IPS-NIHi11 (cell line): Measurements from ENCODE around the gene THRA.
A peak's percentile ranks its signal among the peaks of the same experiment; 100 is the strongest.

Source experiments
- DNase-seq: peaks from one replicate; pipeline ENCODE4 v3.0.0; 2012; ENCODE audit warnings: mixed read lengths, low spot score

THRA gene

DNA sequence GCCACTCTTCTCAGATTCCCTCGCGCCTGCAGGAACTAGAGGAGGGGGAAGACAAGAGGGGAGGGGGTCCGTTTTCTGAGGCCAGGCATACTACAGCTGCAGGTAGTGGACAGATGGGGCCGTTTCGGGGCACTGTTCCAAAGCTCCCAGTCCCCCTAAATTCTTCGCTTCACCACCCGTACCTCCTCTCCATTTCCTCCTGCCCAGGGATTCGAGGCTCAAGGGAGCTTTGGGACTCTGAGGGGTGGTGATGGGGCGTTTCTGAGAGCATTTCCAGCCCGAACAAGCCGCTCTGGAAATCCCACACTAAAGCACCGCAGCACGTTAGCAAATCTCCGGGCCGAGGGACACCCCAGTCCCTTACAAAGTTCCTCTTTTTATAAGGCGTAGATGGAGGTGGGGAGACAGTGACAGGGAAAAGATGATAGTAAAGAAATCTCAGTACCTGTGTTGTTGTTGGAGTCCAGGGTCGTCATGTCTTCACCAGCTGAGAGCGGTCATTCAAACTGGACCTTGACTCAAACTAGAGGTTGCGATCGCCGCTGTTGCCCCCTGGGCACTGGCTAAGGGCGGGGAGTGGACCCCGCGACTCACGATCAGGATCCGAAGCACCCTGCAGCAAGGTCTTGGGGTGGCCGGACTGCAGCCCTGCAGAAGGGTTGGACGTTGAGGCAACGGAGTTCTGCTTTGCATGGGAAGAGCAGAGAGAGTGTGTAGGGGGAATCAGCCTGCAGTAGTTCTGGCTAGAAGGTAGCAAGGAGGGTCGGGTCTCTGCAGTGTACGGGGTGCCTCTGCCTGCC, 37.1 kb downstream of the THRA start:
- no peak for DNase-seq

DNA sequence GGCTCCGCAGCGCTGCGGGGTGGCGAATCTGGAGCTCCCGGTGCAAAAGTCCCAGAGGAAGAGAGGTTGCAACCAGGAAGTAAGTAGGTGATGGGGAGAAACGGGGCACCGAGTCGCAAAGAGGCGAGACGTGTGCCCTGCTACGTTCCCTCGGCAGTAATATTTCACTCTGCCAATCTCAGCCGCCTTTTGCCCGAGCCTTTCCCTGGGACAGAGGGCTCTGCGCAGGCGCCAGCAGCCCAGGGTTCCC, 37.6 kb downstream of the THRA start, which contains the start of gene NR1D1:
TSS of gene NR1D1 (minus strand) at position 171 of the 250 bp plus-strand sequence. CDS start 495 bp downstream, outside the sequence.
- DNase-seq = no peak

DNA sequence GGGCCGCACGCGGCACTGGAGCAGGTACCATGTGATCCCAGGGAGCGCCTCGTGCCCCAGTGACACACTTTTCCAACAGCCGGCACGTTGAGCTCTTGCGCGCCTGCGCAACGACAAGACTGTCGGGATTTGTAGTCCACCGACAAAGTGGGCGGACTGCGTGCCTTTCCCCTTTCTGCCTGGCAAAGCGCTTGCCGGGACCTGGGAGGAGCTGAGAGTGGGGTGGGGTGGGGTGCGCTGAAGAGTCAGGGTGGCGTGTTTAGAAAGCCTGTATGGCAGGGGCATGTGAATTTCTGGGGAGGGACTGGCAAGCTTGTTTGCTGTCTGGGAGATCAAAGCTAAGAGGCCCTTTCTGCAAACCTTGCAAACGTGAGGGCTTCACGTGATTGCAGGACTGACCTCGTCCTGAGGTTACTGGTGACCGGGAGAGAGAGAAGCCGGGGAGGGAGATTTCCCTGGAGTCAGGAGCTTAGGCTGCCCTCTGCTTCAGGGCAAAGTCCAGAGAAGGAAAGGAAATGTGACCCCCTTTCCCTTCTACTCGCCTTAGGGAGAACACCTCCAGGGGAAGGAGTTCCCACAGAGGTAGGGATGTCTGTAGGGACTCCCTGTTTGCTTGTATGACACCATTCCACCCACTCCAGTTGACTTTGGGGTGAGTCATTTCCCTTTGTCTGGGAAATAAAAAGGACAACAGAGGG, 38.1 kb downstream of the THRA start:
- DNase-seq = peak; percentile 94

DNA sequence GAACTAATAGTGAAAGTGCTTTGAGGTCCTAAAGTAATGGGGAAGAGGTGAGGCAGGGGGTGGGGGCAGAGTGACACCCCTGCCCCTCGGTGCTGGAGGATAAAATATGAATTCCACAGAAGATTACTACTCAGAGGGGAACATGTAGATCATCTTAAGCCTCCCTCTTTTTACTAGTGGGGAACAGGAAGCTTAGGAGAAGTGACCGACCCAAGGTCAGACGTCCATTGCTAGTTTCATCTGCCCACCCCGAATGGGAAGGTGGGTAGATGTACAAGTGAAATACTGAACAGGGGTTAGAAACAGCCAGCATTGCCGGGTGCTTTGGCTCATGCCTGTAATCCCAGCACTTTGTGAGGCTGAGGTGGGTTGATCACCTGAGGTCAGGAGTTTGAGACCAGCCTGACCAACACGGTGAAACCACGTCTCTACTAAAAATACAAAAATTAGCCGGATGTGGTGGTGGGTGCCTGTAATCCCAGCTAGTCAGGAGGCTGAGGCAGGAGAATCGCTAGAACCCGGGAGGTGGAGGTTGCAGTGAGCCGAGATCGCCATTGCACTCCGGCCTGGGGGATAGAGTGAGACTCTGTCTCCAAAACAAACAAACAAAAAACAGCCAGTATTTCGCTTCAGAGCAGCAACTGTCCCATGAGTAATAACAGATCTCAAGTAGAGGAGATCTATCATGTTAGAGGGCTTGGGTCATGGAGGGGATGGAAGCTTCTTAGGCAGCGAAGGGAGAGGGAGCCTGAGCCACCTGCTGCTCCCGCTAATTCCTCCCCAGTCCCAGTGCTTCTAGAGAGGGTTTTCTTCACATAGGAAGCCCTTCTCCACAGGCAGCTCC, 38.8 kb downstream of the THRA start:
- no peak for DNase-seq

DNA sequence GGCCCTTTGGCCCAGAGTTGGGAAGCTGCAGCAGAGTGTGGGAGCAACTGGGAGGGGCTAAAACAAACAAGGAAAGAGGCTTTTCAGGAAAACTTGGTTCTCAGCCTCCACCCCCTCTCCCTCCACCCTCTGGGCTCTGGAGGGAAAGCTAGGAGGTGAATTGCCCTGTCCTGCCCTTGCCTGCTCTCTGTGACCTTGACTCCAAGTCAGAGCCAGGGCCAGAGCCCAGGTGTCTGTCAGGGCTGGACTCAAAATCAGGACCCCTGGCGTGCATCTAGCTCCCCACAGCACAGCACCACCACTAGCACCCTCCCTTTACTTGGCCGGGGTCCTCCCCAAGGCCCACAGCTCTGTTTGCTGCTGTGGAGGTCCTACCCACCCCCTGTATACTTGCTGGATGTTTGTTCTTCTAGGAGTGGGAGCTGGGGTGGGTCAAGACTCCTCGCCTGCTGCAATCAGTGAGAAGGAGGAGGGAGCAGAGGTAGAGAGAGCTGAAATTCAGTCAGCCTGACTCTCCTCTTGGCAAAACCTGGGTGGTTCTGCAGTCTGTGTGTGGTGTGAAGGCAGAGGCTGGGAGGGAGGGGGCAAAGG, 40.4 kb downstream of the THRA start:
- DNase-seq = no peak

DNA sequence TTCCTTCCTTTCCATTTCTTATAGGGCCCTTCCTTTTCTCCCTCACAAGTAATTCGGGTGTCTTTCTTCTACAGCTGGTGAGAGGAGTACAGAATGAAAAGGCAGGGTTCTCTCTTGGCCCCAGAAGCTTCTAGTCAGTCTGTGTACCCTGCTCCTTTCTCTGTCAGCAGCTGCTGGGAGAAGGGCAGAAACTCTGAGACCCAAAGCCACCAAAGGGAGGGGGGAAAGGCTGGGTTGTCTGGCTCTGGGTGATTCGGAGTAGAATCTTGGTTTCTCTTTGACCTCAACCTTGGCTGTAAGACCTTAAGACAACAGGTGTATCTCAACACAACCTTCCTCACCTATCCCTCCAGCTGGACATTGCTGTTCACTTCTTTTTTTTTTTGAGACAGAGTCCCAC, 40.9 kb downstream of the THRA start:
- no peak for DNase-seq

DNA sequence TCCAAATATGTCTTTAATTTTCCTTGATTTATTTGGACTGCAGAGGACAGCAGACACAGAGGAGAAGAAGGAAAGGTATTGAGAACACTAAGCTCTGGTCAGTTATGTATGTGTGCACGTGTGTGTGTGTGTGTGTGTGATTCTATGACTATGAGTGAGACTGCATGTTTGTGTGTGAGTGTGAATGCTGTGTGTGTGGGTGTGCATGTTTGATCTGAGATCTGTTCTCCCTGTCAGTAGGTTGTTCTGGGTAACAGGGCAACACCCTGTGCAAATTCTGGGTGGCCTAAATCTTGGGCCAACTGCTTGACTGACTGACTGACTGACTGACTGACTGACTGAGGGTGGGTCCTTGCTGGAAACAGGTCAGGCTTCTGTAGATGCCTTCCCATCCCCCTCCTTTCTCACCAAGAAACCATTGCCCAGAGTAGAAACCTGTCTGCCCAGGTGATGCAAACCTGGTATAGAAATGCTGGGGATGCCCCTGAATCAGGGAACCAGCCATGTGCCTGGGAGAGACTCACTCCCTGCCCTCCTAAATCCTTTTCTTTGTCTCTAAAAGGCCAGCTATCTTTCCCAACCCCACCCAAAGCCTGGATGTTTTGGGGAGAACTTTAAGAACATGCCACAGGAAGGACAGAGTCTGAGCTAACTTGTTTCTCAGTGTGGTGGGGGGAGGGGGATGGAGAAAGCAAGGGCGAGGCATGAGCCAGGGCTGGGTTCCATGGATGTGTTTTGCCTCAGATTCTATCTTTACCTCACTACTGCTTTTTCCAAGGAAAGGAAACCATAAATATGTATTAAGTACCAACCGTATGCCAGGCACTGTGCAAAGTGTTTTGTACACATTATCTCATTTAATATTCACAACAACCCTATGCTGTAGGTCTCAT, 42.1 kb downstream of the THRA start:
- no peak for DNase-seq

DNA sequence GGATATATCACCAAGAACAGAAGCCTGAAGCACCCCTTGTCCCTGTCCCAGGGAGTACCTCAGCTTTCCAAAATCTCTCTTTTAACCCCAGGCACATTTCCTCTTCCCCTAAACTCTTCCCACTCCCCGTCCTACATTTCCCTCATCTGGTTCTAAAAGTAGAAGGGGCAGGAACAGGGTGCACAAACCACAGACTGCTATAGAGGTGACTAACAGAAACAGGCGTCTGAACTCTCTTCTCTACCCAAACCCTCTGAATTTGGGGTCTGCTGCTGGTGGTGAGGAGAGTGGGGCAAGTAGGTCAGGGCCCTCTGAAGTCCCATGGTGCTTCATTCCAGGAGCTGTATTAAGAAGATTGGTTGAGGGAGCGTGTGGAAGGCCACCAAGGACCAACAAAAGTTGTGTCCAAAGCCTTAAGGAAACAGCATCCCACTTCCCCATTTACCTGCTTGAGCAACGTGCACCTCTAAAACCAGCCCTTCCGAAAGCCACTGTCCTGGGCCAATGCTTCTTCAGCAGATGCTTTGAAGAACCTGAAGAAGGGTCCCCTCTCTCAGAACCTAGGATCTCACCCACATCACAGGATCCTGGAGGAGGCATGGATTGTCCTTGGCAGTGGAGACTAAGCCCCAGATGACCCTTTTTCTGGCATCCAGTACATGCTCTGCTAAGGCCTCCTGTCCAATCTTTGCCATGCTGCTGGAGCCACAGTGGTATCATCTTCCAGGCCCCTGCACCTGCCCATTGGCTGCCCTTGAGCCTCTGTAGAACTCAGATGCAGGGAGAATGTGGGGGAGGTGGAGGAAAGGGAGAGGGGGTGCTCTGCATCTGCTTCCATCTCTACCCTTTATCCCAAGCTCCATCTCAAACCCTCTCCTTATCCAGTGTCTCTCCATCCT, 43.3 kb downstream of the THRA start:
- no peak for DNase-seq

DNA sequence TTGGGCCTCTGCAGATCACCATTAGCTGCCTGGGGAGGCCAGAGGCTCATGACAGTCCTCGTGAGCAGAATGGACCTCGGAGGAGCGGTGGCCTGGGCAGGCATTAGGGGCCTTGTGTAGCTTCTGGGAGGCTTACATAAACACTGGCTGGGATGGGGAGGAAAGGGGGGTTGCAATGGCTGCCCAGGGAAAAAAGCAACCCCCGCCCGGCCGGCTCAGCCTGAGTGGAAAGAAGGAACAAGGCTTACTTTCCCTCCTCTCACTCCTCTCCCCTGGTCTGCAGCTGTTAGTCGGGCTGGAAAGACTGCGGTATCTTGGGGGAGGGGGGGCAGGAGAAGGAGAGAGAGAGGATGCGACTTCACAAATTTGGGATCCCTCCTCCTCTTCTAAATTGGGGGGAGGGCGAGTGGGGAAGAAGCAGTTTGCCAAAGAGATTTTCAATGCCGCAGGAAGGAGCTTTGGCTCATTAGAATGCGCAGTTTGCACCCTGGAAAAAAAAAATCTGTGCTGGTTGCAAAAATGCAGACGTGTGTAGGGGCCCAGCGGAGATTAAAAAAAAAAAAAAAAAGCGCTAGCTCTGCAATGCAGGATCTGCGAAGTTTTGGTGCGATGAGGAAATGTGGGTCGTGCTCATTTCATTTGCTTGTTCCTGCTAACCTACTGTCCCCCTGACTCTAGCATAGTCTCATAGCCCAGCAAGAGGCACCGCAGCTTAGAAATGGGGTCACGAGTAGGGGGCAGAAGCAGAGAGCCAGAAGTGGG, 44.2 kb downstream of the THRA start:
- DNase-seq = no peak

DNA sequence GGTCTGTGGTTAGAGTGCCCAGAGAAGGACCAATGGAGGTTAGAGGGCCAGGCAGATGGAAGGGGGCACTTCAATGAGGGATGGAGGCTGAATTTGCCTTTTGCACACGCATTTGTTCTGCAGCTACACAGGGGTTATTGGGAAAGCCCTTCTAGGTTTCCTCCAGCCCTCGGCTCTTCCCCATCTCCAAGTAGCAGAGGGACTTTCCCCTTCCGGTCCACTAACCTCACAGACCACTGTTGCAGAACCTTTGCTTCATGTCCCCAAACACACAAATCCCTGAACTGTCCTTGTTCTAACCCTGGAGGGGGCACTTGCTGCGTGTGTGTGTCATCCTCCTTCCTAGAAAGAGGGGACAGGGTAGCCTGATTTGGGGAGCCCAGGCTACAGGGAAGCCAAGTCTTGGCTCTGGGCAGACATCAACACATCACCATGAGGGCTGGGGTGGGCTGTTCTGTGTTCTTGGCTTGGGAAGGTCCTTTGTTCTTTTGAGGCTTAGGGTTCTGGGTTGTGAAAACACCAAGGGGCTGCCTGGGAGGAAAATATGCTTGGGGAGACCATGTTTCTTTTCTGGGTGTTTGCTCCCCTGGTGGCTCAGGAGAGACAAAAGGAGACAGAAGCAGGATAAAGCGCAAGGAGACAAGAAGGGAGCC, 44.9 kb downstream of the THRA start:
- DNase-seq = no peak

DNA sequence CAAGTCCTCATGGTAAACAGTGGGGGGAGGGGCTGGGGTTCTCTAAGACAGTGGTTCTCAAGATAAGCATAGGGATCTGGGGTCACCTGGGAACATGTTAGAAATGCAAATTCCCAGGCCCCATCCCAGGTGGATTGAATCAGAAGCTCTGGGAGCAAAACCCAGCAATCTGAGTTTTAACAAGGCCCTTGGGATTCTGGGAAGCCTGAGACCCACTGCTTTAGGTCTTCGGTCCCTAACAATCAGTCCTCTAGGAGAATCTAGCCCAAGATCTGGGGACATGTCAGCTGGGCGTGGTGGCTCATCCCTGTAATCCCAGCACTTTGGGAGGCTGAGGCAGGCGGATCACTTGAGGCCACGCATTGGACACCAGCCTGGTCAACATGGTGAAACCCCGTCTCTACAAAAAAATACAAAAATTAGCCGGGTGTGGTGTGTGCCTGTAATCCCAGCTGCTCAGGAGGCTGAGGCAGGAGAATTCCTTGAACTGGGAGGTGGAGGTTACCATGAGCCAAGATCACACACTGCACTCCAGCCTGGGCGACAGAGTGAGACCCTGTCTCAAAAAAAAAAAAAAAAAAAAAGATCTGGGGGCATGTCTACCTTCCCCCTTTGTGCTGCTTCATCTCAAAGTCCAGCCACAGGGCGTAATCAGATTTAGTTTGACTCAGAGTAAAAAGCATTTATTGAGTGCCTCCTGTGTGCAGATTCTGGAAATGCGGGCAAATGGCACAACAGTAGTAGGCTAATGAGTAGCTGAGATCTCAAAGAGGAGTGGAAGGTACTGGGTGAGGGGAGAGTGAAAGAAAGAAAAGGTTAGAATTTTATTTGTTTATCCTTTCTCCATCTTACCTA, 46.4 kb downstream of the THRA start:
- no peak for DNase-seq

DNA sequence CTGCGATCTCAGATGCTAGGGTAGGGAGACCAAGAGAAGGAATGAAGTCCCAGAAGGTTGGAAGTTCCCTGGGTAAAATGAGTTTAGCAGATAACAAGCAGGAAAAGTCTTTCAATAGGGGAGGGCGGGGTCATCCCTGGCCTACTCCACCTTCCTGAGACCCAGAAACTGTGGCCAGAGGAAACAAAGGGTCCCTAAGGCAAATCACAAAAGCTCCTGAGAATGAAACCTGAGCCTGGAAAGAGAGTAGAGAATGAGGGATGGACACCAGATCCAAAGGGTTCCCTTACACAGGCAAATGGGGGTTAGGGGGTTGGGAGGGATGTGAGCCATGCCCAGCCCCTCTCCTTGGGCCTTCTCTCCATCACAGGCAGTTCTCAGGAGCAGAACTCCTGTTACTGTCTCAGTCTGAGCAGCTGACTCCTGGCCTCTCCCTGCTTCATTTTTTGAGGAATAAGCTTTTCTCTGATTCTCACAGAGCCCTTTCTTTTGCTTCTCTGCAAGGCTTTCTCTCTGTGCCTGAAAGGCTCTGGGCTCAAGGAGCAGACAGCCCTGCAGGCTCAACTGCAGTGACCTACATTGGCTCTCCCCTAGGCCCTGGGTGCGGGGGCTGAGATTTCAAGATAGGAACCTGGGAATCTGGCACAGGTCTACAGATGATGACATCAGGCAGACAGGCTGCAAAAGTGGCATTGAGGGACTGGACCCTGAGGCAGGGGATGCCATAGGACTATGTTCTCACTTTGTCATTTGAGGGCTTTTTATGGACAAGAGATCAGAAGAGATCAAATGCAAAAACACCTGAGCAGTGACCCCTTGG, 47.5 kb downstream of the THRA start:
- DNase-seq = no peak

DNA sequence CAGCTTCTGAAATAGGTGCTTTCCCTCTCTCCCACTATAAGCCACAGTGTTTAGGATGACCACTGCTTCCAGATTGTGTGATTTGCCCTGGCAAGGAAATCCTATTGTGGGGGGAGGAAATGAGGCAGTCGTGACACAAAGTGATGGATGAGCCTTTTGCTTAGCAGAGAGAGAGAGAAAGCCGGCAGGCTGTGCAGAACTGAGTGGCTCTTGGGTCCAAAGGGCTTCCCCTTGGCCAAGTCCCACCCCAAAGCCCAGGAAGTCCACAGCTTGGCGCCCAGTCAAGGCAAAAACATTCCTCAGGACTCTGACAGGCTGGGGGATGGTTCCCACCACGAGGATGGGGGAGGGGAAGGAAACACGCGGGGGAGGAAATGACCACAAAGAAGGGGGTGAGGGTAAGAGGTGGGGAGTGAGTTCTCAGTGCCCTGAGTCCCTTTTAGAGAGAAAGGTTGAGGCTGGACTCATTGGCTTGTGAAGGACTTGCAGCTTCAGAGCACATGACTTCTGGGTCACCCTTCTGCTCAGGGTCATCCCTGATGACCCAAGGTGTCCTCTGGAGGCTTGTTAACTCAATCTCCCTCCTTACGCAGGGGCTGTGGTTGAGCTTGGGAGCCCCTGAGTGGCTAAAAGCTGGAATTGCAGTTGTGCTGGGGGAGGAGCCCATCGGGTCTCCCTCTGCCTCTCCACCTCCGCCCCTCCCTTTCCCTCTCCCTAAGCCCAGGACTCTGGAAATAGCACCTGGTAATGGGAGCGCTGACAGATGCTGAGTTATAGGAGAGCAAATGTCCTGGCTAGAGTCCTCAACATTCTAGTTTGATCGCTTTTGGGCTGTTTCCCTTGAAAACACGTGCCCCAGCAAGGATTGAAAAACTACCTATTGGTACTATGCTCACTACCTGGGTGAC, 48.7 kb downstream of the THRA start:
- DNase-seq = peak; percentile 87

DNA sequence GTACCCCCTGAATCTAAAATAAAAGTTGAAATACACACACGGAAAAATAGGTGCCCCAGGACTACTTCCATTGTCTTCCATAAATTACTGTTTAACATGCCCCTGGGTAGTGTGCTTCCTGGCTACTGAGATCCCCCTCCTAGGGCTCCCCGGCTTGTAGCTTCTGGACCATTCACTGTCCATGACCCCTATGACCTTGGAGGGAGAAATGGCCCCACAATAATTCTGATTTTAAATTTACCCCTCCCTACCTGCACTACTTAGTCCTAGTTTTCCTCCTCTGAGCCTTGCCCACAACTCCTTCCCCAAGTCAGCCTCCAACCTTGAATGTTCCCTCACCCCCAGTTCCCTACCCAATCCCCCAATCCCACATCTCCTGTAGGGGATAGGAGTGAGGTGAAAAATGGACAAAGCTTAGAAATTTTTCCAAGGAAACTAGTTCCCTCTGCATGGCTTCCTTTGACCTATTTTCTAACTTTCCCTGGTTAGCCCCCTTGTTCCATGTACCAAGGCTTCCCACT, 49.5 kb downstream of the THRA start:
- DNase-seq = no peak

DNA sequence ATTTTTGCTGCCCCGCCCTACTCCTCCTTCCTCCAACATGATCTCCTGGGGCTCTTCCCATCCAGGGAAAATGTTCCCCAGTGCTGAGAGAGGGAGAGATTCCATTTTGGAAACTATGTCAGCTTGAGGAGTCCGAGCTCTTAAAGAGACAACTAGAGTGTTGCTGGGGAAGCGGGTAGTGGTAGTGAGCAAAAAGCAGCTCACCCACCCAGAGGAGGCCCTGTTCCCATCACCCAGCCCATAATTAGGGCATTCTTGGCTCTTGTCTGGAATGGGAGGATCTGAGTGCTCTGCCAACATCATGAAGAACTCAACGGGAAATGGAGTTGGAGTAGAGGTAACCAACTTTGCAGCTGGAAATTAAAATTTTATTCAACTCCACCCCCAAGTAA, 49.9 kb downstream of the THRA start:
- no peak for DNase-seq
